Cardiac fibroblast (primary cell): ENCODE measurements around the gene FUNDC2.

Source experiments
- DNase-seq, 2 donors: peaks; one replicate each; pipeline versions ENCODE4 v3.0.0 to v3.0.0-alpha.2; 2010; ENCODE audit warnings: low read depth in 2 of 2
- H3K4me3 ChIP-seq, 2 donors: replicated peaks in 1 of 2; 1 replicate in 1 of 2; 2 replicates in 1 of 2; pipeline ENCODE4 v1.5.1; 2011; ENCODE audit warnings: low read depth in 2 of 2, low read length in 2 of 2, mild to moderate bottlenecking in 2 of 2, moderate library complexity in 1 of 2
- CTCF ChIP-seq: IDR thresholded peaks from one replicate; pipeline ENCODE4 v1.5.1; 2011; ENCODE audit warnings: low read depth, mild to moderate bottlenecking, low read length, inconsistent platforms

FUNDC2 gene

GRCh38 chrX:155026727-155027508 lies at the start of gene FUNDC2:
TSS of gene FUNDC2 (plus strand) at chrX:155026844. CDS start at chrX:155026939, 95 bp downstream.
- no peak for TF ChIP-seq CTCF
- peak; percentile 93 to 97 for DNase-seq
- peak within 1 kb of the TSS; percentile 58 to 63 for H3K4me3 ChIP-seq

GRCh38 chrX:154979629-154980028 lies 47.0 kb upstream of the FUNDC2 start:
- no peak for TF ChIP-seq CTCF
- H3K4me3 ChIP-seq, result no peak overlapping the region
- peak in 1 of 2 donors; percentile 0 for DNase-seq

GRCh38 chrX:154980330-154981115 lies 46.1 kb upstream of the FUNDC2 start:
- peak overlapping the region; percentile 22 to 51 for H3K4me3 ChIP-seq
- TF ChIP-seq CTCF, result peak; percentile 55
- peak; percentile 72 to 73 for DNase-seq

- TF ChIP-seq CTCF, result no peak
- no peak for DNase-seq
- H3K4me3 ChIP-seq, result no peak overlapping the region
Measured at GRCh38 chrX:154981116-154981411, 45.6 kb upstream of the FUNDC2 start.

GRCh38 chrX:154986826-154987575 lies 39.6 kb upstream of the FUNDC2 start:
- no peak overlapping the region for H3K4me3 ChIP-seq
- TF ChIP-seq CTCF, result no peak
- peak; percentile 19 to 52 for DNase-seq

- no peak for TF ChIP-seq CTCF
- no peak overlapping the region for H3K4me3 ChIP-seq
- DNase-seq, result peak in 1 of 2 donors; percentile 28
Measured at GRCh38 chrX:154987940-154988339, 38.7 kb upstream of the FUNDC2 start.
